Esophagus muscularis mucosa (tissue), 4 donors: ENCODE data around the gene ADORA2A.

Source experiments
- EP300 ChIP-seq: sonication (generic); formaldehyde crosslinking; IDR thresholded peaks from one replicate; pipeline ENCODE4 v1.6.1; 2017; ENCODE audit warnings: antibody characterized with exemption
- POLR2A ChIP-seq: fragments of 450-650 bp; IDR thresholded peaks from one replicate; pipeline ENCODE4 v1.6.1; 2017; ENCODE audit warnings: antibody characterized with exemption, moderate library complexity, mild to moderate bottlenecking, low read depth
- POLR2AphosphoS5 ChIP-seq, 2 donors: sonication (generic); formaldehyde crosslinking; IDR thresholded peaks; one replicate each; pipeline ENCODE4 v1.6.1; 2017; ENCODE audit warnings: antibody characterized with exemption in 2 of 2
- TF ChIP-seq, protein P1 (sequence below), 3 experiments: fragments of 200-600 bp in 2 of 3; fragments of 450-650 bp in 1 of 3; sonication (generic) in 2 of 3; IDR thresholded peaks; one replicate each; pipeline ENCODE4 v1.5.1; 2017 to 2019; ENCODE audit warnings: antibody characterized with exemption in 3 of 3, mild to moderate bottlenecking in 2 of 3, moderate library complexity in 1 of 3

DNA sequence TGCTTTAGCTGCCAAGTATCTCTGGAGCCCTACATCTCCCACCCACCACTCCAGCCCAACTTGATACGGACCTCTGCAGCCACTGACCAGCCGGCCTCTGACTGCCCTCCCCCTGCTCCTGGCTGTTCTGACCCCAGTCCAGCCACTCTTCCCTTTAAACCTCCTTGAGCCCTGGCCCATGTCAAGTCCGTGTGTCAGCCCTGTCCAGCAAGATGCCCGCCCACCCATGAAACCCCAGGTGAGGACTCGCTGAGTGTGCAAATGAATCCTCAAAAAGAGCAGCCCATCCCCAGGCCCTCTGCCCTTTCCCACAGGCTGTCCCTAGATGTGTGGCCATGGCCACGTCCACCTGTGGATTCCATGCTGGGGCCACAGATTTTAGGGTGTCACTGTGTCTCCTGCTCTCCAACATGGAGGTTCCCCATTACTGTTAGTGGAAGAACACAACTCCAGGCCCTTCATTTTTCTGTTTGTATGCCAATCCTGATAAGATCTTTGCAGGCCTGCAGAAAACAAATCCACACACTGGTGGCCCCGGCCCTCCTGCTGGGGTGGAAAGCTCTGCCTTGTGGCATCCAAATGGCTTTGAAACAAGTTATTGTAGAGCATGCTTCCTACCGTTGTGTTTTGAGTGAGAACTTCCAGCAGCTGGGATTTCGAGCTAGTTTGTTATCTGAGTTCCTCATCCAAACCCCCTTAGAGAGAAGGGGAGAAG, 22.7 kb upstream of the ADORA2A start:
- no peak for TF ChIP-seq EP300
- no peak for TF ChIP-seq POLR2A
- TF ChIP-seq, protein P1, sequence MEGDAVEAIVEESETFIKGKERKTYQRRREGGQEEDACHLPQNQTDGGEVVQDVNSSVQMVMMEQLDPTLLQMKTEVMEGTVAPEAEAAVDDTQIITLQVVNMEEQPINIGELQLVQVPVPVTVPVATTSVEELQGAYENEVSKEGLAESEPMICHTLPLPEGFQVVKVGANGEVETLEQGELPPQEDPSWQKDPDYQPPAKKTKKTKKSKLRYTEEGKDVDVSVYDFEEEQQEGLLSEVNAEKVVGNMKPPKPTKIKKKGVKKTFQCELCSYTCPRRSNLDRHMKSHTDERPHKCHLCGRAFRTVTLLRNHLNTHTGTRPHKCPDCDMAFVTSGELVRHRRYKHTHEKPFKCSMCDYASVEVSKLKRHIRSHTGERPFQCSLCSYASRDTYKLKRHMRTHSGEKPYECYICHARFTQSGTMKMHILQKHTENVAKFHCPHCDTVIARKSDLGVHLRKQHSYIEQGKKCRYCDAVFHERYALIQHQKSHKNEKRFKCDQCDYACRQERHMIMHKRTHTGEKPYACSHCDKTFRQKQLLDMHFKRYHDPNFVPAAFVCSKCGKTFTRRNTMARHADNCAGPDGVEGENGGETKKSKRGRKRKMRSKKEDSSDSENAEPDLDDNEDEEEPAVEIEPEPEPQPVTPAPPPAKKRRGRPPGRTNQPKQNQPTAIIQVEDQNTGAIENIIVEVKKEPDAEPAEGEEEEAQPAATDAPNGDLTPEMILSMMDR (IDR thresholded peaks at IDR 0.05): no peak
- TF ChIP-seq POLR2AphosphoS5 (IDR thresholded peaks at IDR 0.05): no peak
